Adrenal gland (tissue), 5 donors: ENCODE measurements around the gene ATG10.

Experiments
- POLR2A ChIP-seq, 2 donors: fragments of 450-650 bp; IDR thresholded peaks; one replicate each; pipeline ENCODE4 v1.6.1; 2017; ENCODE audit warnings: antibody characterized with exemption in 2 of 2, mild to moderate bottlenecking in 2 of 2, moderate library complexity in 1 of 2
- TF ChIP-seq, protein P1 (sequence below), 6 experiments: fragments of 450-650 bp in 4 of 6; fragments of 200-600 bp in 2 of 6; sonication (generic) in 1 of 6; IDR thresholded peaks; 1 replicate in 5 of 6; 2 replicates in 1 of 6; pipeline versions ENCODE4 v1.5.1 to v1.8.0; 2016 to 2021; ENCODE audit warnings: antibody characterized with exemption in 6 of 6, mild to moderate bottlenecking in 2 of 6, moderate library complexity in 1 of 6
- donor health status: DM: no; HTN: no; CAD: no.

- TF ChIP-seq, protein P1, sequence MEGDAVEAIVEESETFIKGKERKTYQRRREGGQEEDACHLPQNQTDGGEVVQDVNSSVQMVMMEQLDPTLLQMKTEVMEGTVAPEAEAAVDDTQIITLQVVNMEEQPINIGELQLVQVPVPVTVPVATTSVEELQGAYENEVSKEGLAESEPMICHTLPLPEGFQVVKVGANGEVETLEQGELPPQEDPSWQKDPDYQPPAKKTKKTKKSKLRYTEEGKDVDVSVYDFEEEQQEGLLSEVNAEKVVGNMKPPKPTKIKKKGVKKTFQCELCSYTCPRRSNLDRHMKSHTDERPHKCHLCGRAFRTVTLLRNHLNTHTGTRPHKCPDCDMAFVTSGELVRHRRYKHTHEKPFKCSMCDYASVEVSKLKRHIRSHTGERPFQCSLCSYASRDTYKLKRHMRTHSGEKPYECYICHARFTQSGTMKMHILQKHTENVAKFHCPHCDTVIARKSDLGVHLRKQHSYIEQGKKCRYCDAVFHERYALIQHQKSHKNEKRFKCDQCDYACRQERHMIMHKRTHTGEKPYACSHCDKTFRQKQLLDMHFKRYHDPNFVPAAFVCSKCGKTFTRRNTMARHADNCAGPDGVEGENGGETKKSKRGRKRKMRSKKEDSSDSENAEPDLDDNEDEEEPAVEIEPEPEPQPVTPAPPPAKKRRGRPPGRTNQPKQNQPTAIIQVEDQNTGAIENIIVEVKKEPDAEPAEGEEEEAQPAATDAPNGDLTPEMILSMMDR (IDR thresholded peaks at IDR 0.05): no peak
- no peak for TF ChIP-seq POLR2A (IDR thresholded peaks at IDR 0.05)
Measured at GRCh38 chr5:82222597-82223574, 251.1 kb downstream of the ATG10 start.
